Measurements from ENCODE around the gene COPE.

DNA sequence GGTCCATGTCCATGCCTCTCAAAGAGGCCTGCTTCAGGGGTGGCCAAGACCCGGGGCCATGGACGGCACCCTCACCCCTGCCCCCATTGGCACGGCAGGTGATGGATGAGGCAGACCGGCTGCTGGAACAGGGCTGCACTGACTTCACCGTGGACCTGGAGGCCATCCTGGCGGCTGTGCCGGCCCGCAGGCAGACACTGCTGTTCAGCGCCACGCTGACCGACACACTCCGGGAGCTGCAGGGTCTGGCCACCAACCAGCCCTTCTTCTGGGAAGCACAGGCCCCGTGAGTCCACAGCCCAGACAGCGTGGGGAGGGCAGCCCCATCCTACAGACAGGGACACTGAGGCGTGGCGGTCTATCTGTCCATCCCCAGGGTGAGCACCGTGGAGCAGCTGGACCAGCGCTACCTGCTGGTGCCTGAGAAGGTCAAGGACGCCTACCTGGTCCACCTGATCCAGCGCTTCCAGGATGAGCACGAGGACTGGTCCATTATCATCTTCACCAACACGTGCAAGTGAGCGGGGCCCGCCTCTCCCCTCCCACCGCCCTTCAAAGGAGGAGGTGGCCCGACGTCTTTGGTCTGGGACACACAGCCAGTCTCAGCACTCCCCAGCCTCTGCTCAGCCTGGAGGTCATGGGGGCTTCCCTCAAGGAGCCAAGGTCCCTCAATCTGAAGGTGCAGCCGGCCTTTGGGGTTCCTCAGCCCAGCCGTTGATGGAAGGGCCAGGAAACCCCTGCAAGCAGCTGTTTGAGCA is 3.2 kb upstream of the COPE start:
- TF ChIP-seq POLR2A (IDR thresholded peaks at IDR 0.05): no peak
- TF ChIP-seq, protein P1, sequence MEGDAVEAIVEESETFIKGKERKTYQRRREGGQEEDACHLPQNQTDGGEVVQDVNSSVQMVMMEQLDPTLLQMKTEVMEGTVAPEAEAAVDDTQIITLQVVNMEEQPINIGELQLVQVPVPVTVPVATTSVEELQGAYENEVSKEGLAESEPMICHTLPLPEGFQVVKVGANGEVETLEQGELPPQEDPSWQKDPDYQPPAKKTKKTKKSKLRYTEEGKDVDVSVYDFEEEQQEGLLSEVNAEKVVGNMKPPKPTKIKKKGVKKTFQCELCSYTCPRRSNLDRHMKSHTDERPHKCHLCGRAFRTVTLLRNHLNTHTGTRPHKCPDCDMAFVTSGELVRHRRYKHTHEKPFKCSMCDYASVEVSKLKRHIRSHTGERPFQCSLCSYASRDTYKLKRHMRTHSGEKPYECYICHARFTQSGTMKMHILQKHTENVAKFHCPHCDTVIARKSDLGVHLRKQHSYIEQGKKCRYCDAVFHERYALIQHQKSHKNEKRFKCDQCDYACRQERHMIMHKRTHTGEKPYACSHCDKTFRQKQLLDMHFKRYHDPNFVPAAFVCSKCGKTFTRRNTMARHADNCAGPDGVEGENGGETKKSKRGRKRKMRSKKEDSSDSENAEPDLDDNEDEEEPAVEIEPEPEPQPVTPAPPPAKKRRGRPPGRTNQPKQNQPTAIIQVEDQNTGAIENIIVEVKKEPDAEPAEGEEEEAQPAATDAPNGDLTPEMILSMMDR (IDR thresholded peaks at IDR 0.05): no peak

Data from lower leg skin (tissue), 3 donors.